ENCODE results near the gene MED31. TPM values are rescaled to one million over a fixed set of nuclear protein-coding genes. Genes with fewer than 3 reads are reported as not detected.

Gene MED31
- total and polyA plus RNA-seq, 2 of the 13 experiments (the other 11 are each of a cell fraction or from before 2014, with no cell fraction given): 19.0 to 20.9 TPM

DNA sequence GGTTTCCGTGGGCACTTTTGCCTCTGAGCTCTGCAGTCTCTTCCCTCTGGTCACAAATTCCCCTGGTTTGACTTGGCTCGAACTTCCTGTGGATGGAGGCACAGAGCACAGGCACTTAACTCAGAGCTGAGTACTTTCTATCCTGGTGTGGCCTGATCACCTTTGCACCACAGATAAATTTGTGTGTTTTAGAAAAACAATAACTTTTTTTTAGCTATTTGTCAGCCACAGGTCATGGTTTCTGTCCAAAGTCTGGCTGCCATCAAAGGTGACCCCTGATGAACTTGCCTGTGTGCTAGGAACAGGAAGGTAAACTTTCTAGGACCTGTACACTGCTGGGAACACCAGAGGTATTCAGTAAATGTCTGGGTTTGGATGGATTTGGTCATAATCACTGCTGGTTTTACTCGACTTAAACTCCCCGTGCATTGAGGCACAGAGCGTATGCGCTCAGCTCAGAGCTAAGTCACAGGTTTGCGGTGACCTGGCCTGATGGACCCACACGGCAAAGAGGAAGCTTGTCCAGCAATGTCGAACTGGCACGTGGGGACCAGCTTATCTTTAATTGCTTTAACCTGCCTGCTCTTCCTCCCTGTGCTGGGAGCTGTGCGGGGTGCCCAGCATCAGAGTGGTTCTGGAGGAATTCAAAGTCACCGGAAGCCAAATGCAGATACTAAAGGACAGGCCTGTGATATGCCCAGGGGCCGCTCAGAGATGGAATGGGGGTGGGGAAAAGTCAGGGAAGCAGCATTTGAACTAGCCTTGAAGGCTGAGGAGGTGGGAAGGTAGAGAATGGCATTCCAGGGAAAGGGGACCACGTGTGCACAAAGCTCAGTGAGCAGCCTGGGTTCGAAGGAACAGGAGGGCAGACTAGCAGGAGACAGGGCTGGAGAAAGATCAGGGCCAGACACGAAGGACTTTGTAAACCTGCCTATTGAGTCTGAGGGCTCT is 48.9 kb upstream of the MED31 start (continued):
- TF ChIP-seq ZSCAN29 (CRISPR knock-in tag; conservative IDR thresholded peaks at IDR 0.05) (peak; percentile 96), MTF1 (CRISPR knock-in tag; IDR thresholded peaks at IDR 0.05) (no peak), FOXK1 (CRISPR knock-in tag; IDR thresholded peaks at IDR 0.05; ENCODE audit: borderline replicate concordance, low read depth) (peak; percentile 87; the same call in 1 of the 2 replicates), ARNTL (CRISPR knock-in tag; IDR thresholded peaks at IDR 0.05) (peak; percentile 92), FOSL2 (CRISPR knock-in tag; IDR thresholded peaks at IDR 0.05) (peak; percentile 81), TCF12 (IDR thresholded peaks at IDR 0.05) (no peak), TCF12 (CRISPR knock-in tag; IDR thresholded peaks at IDR 0.05) (peak; percentile 89; the same call in 1 of the 2 replicates), SP5 (CRISPR knock-in tag; IDR thresholded peaks at IDR 0.05; ENCODE audit: borderline replicate concordance, low read depth) (peak; percentile 13; the same call in 1 of the 2 replicates), HNF4G (IDR thresholded peaks at IDR 0.05; ENCODE audit: borderline replicate concordance, low read depth, low read length) (peak; percentile 98), HNF4G (CRISPR knock-in tag; IDR thresholded peaks at IDR 0.05; ENCODE audit: borderline replicate concordance, low read depth) (peak; percentile 99), ZNF569 (CRISPR knock-in tag; IDR thresholded peaks at IDR 0.05; ENCODE audit: borderline replicate concordance) (0 out of 2 replicates have a peak, but pooled peaks have one; percentile 24), ZNF746 (CRISPR knock-in tag; IDR thresholded peaks at IDR 0.05) (peak; percentile 71; the same call in 1 of the 2 replicates), ZNF564 (CRISPR knock-in tag; IDR thresholded peaks at IDR 0.05) (peak; percentile 65; the same call in 1 of the 2 replicates), FLYWCH1 (CRISPR knock-in tag; IDR thresholded peaks at IDR 0.05) (no peak), ZNF143 (CRISPR knock-in tag; IDR thresholded peaks at IDR 0.05) (peak; percentile 38; the same call in 1 of the 2 replicates), RAD21 (CRISPR knock-in tag; IDR thresholded peaks at IDR 0.05) (no peak), RARG (CRISPR knock-in tag; IDR thresholded peaks at IDR 0.05; ENCODE audit: low read depth) (no peak), SYNCRIP (IDR thresholded peaks at IDR 0.05; ENCODE audit: insufficient read depth, low read depth, low read length) (no peak)
- TF ChIP-seq, protein P1, sequence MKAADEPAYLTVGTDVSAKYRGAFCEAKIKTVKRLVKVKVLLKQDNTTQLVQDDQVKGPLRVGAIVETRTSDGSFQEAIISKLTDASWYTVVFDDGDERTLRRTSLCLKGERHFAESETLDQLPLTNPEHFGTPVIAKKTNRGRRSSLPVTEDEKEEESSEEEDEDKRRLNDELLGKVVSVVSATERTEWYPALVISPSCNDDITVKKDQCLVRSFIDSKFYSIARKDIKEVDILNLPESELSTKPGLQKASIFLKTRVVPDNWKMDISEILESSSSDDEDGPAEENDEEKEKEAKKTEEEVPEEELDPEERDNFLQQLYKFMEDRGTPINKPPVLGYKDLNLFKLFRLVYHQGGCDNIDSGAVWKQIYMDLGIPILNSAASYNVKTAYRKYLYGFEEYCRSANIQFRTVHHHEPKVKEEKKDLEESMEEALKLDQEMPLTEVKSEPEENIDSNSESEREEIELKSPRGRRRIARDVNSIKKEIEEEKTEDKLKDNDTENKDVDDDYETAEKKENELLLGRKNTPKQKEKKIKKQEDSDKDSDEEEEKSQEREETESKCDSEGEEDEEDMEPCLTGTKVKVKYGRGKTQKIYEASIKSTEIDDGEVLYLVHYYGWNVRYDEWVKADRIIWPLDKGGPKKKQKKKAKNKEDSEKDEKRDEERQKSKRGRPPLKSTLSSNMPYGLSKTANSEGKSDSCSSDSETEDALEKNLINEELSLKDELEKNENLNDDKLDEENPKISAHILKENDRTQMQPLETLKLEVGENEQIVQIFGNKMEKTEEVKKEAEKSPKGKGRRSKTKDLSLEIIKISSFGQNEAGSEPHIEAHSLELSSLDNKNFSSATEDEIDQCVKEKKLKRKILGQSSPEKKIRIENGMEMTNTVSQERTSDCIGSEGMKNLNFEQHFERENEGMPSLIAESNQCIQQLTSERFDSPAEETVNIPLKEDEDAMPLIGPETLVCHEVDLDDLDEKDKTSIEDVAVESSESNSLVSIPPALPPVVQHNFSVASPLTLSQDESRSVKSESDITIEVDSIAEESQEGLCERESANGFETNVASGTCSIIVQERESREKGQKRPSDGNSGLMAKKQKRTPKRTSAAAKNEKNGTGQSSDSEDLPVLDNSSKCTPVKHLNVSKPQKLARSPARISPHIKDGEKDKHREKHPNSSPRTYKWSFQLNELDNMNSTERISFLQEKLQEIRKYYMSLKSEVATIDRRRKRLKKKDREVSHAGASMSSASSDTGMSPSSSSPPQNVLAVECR (CRISPR knock-in tag; IDR thresholded peaks at IDR 0.05; ENCODE audit: borderline replicate concordance): peak; percentile 50; the same call in 1 of the 2 replicates
- TF ChIP-seq, protein P2, sequence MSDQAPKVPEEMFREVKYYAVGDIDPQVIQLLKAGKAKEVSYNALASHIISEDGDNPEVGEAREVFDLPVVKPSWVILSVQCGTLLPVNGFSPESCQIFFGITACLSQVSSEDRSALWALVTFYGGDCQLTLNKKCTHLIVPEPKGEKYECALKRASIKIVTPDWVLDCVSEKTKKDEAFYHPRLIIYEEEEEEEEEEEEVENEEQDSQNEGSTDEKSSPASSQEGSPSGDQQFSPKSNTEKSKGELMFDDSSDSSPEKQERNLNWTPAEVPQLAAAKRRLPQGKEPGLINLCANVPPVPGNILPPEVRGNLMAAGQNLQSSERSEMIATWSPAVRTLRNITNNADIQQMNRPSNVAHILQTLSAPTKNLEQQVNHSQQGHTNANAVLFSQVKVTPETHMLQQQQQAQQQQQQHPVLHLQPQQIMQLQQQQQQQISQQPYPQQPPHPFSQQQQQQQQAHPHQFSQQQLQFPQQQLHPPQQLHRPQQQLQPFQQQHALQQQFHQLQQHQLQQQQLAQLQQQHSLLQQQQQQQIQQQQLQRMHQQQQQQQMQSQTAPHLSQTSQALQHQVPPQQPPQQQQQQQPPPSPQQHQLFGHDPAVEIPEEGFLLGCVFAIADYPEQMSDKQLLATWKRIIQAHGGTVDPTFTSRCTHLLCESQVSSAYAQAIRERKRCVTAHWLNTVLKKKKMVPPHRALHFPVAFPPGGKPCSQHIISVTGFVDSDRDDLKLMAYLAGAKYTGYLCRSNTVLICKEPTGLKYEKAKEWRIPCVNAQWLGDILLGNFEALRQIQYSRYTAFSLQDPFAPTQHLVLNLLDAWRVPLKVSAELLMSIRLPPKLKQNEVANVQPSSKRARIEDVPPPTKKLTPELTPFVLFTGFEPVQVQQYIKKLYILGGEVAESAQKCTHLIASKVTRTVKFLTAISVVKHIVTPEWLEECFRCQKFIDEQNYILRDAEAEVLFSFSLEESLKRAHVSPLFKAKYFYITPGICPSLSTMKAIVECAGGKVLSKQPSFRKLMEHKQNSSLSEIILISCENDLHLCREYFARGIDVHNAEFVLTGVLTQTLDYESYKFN (CRISPR knock-in tag; conservative IDR thresholded peaks at IDR 0.05): peak; percentile 100
- TF ChIP-seq, protein P3, sequence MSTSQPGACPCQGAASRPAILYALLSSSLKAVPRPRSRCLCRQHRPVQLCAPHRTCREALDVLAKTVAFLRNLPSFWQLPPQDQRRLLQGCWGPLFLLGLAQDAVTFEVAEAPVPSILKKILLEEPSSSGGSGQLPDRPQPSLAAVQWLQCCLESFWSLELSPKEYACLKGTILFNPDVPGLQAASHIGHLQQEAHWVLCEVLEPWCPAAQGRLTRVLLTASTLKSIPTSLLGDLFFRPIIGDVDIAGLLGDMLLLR (CRISPR knock-in tag; IDR thresholded peaks at IDR 0.05): no peak

Data from HepG2 (cell line).